ENCODE measurements around the gene ENHO.

ENHO gene

DNA sequence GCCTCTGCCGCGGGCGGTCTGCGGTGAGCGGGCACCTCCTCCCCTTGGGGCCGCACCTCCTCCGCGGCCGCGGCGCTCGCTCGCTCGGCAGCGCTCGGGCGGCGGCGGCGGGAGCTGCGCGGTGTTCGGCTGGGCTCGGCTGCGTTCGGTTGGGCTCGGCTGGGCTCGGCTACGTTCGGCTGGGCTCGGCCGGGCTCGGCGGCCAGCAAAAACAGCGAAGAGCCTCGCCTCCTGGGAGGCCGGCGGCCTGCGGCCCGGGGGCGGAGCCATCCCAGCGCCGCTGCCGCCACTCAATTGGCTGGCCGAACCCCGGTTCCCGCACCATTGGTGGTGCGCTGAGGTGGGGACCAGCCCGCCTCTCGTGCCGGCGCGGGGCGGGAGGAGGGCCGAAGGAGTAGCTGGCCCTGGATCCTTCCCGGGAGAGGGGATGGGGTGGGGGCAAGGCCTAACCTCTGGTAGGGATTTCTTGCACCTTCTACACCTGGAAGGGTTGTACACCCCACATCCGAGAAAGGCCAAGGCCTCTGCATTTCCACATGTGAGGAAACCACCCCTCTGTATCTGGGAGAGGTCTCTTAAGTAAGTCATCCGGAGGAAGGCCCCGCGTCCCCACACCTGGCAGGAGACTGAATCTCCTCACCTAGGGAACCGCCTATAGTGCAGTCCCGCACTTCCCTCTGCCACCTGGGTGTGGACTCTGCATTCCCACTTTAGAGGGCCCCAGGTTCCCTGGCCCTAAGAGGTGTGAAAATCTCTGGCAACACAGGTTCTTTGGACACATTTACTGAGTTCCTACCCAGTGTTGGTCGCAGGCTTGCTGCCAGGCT lies at the start of gene ENHO:
TSS of gene ENHO (minus strand) at position 20 of the 827 bp plus-strand sequence. CDS start 1,295 bp downstream, outside the sequence.
- DNase-seq (ENCODE audit: low read depth in 3 of 3, low spot score in 1 of 3), result peak; percentile 64 to 91 (median 82)

DNA sequence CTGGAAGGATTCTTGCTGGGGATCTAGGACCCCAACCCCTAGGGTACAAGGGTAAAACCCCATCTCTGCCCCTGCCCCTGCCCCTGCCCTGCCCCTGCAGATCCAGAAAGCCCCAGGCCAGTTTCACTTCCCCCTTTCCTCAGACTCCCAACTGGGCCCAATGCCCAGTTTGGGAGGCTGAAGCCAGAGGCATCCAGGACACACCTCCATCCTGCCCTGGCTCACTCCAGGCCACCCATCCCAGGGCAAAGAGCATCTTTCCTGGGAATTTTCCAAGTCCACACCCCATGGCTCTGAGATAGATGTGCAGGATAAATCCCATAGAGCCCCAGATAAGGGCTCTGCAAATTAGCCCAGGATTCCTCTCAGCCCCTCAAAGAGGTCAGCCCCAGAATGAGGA lies 49.3 kb upstream of the ENHO start:
- no peak for DNase-seq (ENCODE audit: low read depth in 3 of 3, low spot score in 1 of 3)

DNA sequence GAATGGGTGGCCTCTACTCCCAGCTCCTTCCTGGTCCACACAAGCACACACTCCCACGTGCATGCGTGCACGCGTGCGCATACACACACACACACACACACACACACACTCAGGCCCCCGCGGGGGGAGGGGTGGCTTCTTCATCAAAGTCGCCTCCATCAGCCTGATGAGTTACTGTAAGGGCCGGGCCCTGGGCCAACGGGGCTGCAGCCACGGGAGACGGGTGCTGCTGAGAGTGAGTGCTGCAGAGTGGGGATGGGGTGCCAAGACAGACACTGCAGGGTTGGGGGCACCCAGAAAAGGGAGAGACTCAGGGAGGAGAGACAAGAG lies 48.7 kb upstream of the ENHO start:
- no peak for DNase-seq (ENCODE audit: low read depth in 3 of 3, low spot score in 1 of 3)

- DNase-seq (ENCODE audit: low read depth in 3 of 3, low spot score in 1 of 3), result no peak
Observed at GRCh38 chr9:34570809-34571480, 48.2 kb upstream of the ENHO start.

GRCh38 chr9:34570376-34570775 lies 47.6 kb upstream of the ENHO start:
- no peak for DNase-seq (ENCODE audit: low read depth in 3 of 3, low spot score in 1 of 3)

DNA sequence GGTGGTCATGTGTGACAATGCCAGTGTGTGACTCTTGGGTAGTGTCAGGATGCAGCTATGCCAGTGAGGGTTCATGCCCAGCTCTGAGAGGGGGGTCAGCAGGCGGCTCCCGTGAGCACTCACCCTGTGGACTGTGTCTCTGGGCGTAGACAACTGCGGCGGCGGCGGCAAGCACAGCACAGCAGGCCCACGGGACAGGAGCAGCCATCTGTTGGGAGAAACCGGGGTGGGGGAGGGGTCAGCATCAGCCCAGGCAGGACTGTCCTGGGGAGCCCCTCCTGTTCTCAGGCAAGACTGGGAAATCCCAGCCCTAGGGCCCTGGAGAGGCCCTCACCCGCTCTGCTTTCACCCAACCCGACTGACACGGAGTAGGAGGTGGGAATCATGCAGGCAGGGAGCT lies 46.0 kb upstream of the ENHO start:
- DNase-seq (ENCODE audit: low read depth in 3 of 3, low spot score in 1 of 3), result no peak

DNA sequence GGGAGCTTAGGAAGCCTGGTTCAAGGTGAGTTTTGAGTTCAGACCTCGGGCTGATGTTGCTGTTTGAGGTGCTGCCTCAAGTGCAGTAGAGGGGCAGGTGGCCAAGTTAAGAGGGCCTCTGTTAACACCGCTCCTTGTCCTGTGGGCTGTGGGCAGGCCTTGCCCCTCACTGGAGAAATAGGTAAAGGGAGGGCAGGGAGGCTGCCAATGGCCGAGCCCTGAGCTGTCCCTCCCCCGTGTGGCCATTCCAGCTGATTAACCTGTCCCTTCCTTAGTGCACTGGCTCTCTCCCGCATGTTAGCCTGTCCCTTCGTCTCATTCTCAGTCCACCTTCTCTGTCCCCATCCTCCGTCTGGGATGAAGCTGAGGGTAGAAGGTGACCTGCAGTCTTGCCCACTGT lies 45.3 kb upstream of the ENHO start:
- no peak for DNase-seq (ENCODE audit: low read depth in 3 of 3, low spot score in 1 of 3)

DNA sequence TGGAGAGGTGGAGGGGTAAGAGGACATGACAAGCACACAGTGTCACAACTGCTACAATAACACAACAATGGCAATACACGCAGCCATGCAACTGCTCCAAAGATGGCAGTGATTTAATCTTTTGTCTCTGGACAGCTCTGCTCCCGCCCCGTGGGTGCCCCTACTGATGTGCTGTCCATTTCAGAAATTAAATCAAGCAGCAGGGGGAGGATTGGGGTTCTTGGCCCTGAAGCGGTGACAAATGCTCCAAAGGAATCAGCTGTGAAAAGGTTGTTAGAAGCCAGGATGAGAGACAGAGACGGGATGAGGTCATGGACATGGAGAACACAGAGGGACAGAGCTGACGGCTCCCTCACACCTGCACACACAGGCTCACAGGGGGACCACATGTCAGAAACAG lies 44.2 kb upstream of the ENHO start:
- DNase-seq (ENCODE audit: low read depth in 3 of 3, low spot score in 1 of 3), result no peak

GRCh38 chr9:34566322-34566721 lies 43.5 kb upstream of the ENHO start:
- no peak for DNase-seq (ENCODE audit: low read depth in 3 of 3, low spot score in 1 of 3)

GRCh38 chr9:34565856-34566255 lies 43.1 kb upstream of the ENHO start:
- DNase-seq (ENCODE audit: low read depth in 3 of 3, low spot score in 1 of 3), result no peak

GRCh38 chr9:34564617-34565016 lies 41.8 kb upstream of the ENHO start:
- DNase-seq (ENCODE audit: low read depth in 3 of 3, low spot score in 1 of 3), result no peak

GRCh38 chr9:34563262-34563661 lies 40.5 kb upstream of the ENHO start:
- DNase-seq (ENCODE audit: low read depth in 3 of 3, low spot score in 1 of 3), result no peak

DNA sequence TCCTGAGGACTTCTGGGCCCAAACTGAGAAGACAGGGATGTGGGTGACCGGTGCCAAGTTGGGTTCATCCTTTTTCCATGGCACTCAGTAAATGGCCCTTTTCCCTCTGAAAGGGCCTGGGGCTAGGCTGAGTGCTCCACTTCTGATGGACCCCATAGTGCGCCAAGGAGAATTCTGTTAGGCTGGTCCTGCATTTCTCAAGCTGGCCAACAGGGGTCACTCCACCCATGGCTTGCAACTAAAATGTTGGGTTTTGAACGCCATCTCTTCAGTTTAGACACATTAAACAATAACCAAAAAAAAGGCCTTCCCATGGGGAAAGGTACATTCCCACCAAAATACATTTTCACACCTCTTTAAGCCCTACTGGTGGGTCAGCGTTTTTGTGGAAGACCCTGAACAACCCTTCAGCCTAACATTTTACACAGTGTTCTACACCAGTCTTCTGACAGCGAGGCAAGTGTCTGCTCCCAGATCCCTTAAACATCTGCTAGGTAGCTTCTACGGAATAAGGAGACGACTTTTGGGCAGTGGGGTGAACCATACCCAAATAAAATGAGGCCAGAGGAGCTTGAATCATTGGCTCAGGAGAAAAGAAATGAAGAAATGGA lies 39.5 kb upstream of the ENHO start:
- no peak for DNase-seq (ENCODE audit: low read depth in 3 of 3, low spot score in 1 of 3)

- no peak for DNase-seq (ENCODE audit: low read depth in 3 of 3, low spot score in 1 of 3)
Observed at GRCh38 chr9:34560599-34561214, 37.9 kb upstream of the ENHO start.

DNA sequence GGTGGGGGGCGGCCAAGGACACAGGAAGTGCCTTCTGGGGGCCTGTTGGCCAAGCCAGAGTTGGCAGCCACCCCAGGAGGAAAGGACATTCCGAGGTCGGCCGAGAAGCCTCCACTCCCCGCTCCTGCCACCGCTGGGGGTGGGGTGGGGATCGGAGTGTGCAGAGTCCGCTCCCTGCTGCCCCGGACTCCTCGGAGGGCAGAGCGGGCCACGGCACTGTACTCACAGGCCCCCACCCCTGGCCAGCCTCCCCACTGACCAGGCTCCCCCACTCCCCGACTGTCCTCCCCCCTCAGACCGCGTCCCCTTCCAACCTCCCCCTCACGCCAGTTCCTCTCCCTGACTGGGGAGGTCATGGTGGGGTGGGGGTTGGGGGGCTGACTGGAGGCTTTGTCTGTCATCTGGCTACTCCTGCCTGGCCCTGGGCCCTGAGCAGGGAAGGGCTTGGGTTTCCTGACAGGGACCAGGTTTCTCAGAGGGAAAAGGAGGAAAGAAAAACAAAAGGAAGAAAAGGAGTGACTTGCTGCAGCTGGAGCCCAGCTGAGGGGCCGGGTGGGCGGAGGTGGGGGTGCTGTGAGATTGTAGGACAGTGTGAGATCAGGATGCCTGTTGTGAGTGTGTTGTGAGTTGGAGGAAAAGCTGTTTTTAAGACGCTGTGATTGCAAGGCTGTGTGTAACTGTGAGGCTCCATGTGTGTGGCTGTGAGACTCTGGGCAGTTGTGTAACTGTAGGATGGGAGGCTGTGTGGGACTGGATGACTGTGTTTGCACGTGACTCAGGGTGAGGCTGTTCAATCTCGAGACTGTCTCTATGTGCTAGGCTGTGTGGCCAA lies 37.0 kb upstream of the ENHO start:
- no peak for DNase-seq (ENCODE audit: low read depth in 3 of 3, low spot score in 1 of 3)

- no peak for DNase-seq (ENCODE audit: low read depth in 3 of 3, low spot score in 1 of 3)
Observed at GRCh38 chr9:34558919-34559623, 36.3 kb upstream of the ENHO start.

DNA sequence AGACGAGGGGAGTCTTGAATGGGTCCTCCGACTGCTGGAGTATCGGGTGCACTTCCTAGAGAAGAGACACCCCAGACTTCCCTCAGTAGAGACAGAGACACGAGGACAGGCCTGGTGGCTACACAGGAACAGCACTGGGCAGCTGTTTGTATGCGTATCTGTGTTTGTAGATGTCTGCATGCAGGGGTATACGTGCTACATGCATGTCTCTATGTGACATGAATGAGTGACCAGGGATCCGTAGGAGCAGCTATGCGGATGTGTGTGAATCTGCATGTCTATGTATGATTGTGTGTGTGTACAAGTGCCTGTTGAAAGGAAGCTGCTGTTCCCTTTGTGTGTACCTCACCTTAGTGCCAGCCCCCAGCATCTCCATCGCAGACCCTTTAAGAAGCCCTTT lies 35.6 kb upstream of the ENHO start:
- no peak for DNase-seq (ENCODE audit: low read depth in 3 of 3, low spot score in 1 of 3)

DNA sequence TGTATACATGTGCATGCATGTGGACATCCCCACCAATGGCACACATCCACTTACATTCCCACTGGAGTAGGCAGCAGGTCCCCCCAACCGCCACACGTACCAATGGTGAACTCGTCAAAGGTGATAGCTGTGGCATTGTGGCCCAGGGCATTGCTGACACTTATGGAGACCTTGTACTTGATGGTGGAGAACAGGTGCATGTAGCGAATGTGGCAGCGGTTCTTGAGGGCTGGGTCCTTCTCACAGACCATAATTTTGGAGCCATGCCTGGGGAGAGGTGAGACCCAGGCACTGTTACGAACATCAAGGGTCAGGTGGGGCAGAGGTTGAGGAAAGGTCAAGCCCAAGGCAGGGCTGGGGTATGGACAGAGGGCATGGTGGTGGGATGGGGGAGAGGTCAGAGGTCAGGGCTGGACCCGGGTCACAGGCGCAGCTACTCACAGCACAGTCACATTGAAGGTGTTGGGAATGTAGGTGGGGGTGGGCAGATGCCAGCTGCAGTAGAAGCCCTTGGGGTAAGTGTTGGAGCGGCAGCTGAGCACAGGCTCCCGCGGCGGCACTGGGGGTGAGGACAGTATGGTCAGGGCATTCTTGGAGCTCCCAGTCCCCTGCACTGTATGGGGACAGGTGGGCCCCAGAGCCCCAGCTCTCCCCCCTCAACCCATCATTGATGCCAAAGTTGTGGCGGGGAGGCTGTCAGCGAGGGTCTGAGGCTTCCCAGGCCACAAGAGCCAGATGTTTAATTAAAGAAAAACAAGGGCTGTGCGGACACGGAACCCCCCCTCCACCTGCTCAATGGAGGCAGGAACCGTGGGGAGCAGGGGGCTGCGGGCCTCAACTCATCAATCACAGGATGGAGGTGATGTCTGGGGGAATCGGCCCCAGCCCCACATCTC lies 34.9 kb upstream of the ENHO start:
- DNase-seq (ENCODE audit: low read depth in 3 of 3, low spot score in 1 of 3), result no peak

GRCh38 chr9:34556949-34557348 lies 34.2 kb upstream of the ENHO start:
- DNase-seq (ENCODE audit: low read depth in 3 of 3, low spot score in 1 of 3), result no peak

Data from stimulated activated CD4-positive, alpha-beta T cell treated with anti-CD3 and anti-CD28 coated beads, TNF-alpha, amount 100 ng/mL, for 1 hour (primary cell).